ENCODE measurements around the gene SPTLC3. TPM values are rescaled to one million over a fixed set of nuclear protein-coding genes. Genes with fewer than 3 reads are reported as not detected.

SPTLC3 gene
- total RNA-seq, 1 experiment from 2014 or later = 8.5 TPM

- in situ Hi-C loops (cut with HindIII; ENCODE audit: low pct_unique_long_range_greater_than_20kb, low sequenced_read_pairs) = no loop called here
Observed at GRCh38 chr20:13060327-13060726, 51.6 kb downstream of the SPTLC3 start.

DNA sequence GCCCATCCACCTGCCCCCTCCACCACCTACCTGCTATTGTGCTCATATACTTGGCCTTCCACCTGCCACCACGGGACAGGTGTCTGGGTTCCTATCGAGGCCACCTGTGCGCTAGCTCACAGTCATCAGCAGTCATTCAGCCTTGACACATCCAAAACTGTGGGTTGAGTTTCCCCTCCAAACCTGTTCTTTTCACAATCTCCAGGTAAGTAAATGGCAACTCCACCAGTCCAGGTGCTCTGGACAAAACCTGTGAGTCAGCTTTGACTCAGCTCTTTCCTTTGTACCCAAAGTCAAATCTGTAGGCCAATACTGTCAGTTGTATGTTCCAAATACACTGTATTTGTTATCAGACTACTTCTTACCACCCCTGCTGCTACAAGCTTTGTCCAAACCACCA is 52.6 kb downstream of the SPTLC3 start:
- no peak for DNase-seq (ENCODE audit: low read depth)
- in situ Hi-C loops (cut with HindIII; ENCODE audit: low pct_unique_long_range_greater_than_20kb, low sequenced_read_pairs) = no loop called here

More at GRCh38 chr20:13060327-13060726, 51.6 kb downstream of the SPTLC3 start:
- DNase-seq (ENCODE audit: low read depth) = no peak

DNA sequence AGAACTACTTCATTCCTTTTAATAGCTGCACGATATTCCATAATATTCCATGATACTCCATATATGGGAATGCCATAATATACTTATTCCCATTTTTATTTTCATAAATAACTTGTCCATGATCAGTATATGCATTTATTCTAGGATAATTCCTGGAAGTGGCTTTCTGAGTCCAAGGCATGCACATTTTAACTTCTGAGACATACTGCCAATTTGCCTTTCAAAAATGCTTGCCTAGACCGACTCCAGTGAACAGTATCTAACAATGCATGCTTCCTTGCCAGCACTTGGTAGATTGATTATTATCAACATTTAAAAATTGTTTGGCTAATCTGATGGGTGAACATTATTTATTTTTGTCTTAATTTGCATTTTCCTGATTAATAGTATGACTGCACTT is 54.0 kb downstream of the SPTLC3 start:
- in situ Hi-C loops (cut with HindIII; ENCODE audit: low pct_unique_long_range_greater_than_20kb, low sequenced_read_pairs) = no loop called here

GRCh38 chr20:13068336-13068735 is 59.6 kb downstream of the SPTLC3 start:
- no peak for DNase-seq (ENCODE audit: low read depth)
- in situ Hi-C loops (cut with HindIII; ENCODE audit: low pct_unique_long_range_greater_than_20kb, low sequenced_read_pairs) = no loop called here

More for the DNA sequence above, 54.0 kb downstream of the SPTLC3 start:
- DNase-seq (ENCODE audit: low read depth) = no peak

DNA sequence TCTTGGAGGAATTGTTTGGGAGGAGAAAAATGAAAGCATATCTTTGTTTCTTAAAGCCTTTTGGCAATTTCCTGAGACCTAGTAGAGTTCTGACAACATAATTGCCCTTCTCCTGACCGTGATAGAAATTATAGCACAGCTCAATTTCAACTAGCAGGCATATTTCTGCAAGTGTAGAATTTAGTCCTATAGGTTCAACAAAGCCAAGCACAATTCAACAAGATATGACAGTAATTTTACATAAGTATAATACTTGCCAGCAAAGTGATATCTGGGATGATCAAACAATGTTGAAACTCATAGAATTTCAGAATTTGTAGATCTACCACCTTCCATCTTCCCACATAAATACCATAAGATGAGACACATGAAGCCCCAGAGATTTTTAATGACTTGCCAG is 73.1 kb downstream of the SPTLC3 start:
- DNase-seq (ENCODE audit: low read depth) = no peak
- in situ Hi-C loops (cut with HindIII; ENCODE audit: low pct_unique_long_range_greater_than_20kb, low sequenced_read_pairs) = no loop called here

DNA sequence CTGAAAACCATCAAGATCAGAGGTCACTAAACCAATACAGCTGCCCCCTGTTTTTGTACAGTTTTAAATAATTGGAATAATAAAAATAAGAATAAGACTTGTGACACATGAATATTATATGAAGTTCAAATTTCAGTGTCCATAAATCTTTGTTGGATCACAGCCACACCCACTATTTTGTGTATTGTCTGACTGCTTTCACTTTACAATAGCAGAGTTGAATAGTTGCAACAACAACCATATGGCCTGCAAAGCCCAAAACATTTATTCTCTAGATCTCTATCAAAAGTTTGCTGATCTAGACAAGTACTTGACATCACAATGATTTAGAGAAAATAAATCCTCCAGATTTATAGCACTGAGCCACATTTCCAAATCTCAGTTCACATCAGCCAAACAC is 73.6 kb downstream of the SPTLC3 start:
- in situ Hi-C loops (cut with HindIII; ENCODE audit: low pct_unique_long_range_greater_than_20kb, low sequenced_read_pairs) = no loop called here

GRCh38 chr20:13085275-13085674 is 76.5 kb downstream of the SPTLC3 start:
- in situ Hi-C loops (cut with HindIII; ENCODE audit: low pct_unique_long_range_greater_than_20kb, low sequenced_read_pairs) = no loop called here
- DNase-seq (ENCODE audit: low read depth) = no peak

More for the DNA sequence above, 73.6 kb downstream of the SPTLC3 start:
- no peak for DNase-seq (ENCODE audit: low read depth)

GRCh38 chr20:13089950-13090469 is 81.2 kb downstream of the SPTLC3 start:
- in situ Hi-C loops (cut with HindIII; ENCODE audit: low pct_unique_long_range_greater_than_20kb, low sequenced_read_pairs) = no loop called here
- no peak for DNase-seq (ENCODE audit: low read depth)

DNA sequence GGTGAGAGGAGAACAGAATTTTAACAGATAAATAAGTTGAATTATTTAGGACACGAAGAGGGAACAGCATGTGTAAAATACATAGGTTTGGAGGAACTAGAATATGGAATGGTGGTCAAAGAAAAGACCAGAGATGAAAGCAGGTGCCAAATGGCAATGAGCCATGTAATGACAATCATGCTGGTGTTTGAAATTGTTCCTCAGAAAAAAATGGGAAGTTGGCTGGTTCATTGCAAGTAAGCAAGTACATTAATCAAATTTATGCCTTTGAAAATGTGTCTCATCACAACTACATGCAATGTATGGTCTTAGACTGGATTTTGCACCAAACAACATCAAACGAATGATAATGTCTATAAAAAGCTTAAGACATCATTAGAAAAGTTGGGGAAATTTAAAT is 83.3 kb downstream of the SPTLC3 start:
- DNase-seq (ENCODE audit: low read depth) = no peak
- in situ Hi-C loops (cut with HindIII; ENCODE audit: low pct_unique_long_range_greater_than_20kb, low sequenced_read_pairs) = no loop called here

- in situ Hi-C loops (cut with HindIII; ENCODE audit: low pct_unique_long_range_greater_than_20kb, low sequenced_read_pairs) = no loop called here
- DNase-seq (ENCODE audit: low read depth) = no peak
Observed at GRCh38 chr20:13094976-13095375, 86.2 kb downstream of the SPTLC3 start.

GRCh38 chr20:13098720-13099355 is 90.1 kb downstream of the SPTLC3 start:
- in situ Hi-C loops (cut with HindIII; ENCODE audit: low pct_unique_long_range_greater_than_20kb, low sequenced_read_pairs) = no loop called here
- DNase-seq (ENCODE audit: low read depth) = no peak

DNA sequence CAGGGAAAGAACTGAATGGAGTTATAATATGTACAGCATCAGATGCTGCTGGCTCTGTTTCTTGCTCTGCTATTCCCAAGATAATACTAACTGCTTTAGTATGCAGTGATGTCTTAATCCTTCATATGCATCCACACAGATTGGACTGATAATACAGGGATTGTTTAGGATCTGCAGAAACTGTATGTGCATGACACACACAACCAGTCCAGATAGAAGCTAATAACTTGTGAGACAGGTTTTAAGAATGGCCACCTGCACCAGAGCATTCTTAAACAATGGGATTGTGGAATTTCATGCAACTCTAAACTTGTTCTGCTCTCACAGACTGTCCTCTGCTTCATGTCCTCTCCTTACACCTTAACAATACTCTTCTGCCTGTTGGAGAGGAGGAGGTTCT is 90.9 kb downstream of the SPTLC3 start:
- in situ Hi-C loops (cut with HindIII; ENCODE audit: low pct_unique_long_range_greater_than_20kb, low sequenced_read_pairs) = no loop called here
- no peak for DNase-seq (ENCODE audit: low read depth)

DNA sequence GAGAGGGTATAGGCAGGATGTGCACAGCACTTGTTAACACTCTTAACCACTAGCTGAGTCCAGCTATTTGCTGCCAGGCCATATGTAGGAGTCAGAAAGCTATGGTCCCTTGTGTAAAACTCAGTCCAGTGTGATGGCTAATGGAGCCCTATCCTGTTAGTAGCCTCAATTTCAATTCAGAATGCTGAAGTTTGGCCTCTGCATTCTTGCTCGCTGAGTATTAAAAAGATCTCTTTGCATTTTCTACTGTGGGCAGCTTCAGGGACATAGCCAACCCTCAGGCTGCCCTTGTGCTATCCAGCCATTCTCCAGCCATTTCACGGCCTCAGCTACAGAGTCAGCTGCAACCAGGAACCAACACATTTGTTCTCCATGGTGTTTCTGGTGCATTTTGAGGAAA is 92.5 kb downstream of the SPTLC3 start:
- in situ Hi-C loops (cut with HindIII; ENCODE audit: low pct_unique_long_range_greater_than_20kb, low sequenced_read_pairs) = no loop called here
- DNase-seq (ENCODE audit: low read depth) = no peak

GRCh38 chr20:13101706-13102105 is 92.9 kb downstream of the SPTLC3 start:
- in situ Hi-C loops (cut with HindIII; ENCODE audit: low pct_unique_long_range_greater_than_20kb, low sequenced_read_pairs) = no loop called here
- no peak for DNase-seq (ENCODE audit: low read depth)

DNA sequence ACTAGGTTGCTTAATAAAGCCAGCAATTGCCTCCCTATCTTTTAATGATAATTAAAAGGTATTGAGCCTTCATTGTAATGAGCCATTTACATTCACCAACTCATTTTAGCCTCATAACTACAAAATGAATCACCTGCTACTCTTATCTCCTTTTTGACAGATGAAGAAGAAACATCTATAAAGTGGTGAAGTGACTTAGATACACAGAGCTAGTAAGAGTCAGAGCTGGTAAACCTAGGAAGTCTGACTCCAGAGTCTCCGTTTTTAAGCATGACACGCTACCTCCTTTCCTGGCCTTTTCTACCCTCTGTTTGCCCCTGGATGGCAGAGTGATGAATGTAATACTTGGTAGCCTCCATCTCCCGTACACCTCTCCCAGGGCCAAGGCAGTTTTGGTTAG is 93.5 kb downstream of the SPTLC3 start:
- in situ Hi-C loops (cut with HindIII; ENCODE audit: low pct_unique_long_range_greater_than_20kb, low sequenced_read_pairs) = no loop called here
- DNase-seq (ENCODE audit: low read depth) = no peak

DNA sequence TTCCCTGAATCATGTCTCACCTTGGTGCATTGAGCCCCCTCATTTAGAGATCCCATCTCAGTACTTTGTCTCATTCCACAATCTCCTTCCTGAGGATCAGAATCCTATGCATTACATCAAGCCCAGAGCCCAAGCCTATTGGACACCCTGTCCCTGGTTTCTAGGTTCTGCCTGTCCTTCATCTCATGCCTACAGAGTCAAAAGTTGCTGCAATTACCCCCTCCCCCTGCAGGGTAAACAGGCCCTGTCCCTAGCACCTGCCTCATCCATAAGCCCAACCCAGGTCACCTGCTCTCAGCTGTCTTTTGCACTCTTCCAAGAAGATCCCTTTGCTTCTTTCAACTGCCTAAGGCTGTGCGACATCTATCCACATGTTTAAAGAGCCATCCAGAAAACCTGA is 93.9 kb downstream of the SPTLC3 start:
- no peak for DNase-seq (ENCODE audit: low read depth)
- in situ Hi-C loops (cut with HindIII; ENCODE audit: low pct_unique_long_range_greater_than_20kb, low sequenced_read_pairs) = no loop called here

- in situ Hi-C loops (cut with HindIII; ENCODE audit: low pct_unique_long_range_greater_than_20kb, low sequenced_read_pairs) = no loop called here
- no peak for DNase-seq (ENCODE audit: low read depth)
Observed at GRCh38 chr20:13105039-13105438, 96.3 kb downstream of the SPTLC3 start.

GRCh38 chr20:13105864-13106457 is 97.2 kb downstream of the SPTLC3 start:
- peak; percentile 36 for DNase-seq (ENCODE audit: low read depth)
- in situ Hi-C loops (cut with HindIII; ENCODE audit: low pct_unique_long_range_greater_than_20kb, low sequenced_read_pairs) = no loop called here

- in situ Hi-C loops (cut with HindIII; ENCODE audit: low pct_unique_long_range_greater_than_20kb, low sequenced_read_pairs) = no loop called here
Observed at GRCh38 chr20:13109658-13110057, 100.9 kb downstream of the SPTLC3 start.

GRCh38 chr20:13110796-13111195 is 102.0 kb downstream of the SPTLC3 start:
- DNase-seq (ENCODE audit: low read depth) = no peak
- in situ Hi-C loops (cut with HindIII; ENCODE audit: low pct_unique_long_range_greater_than_20kb, low sequenced_read_pairs) = no loop called here

More at GRCh38 chr20:13109658-13110057, 100.9 kb downstream of the SPTLC3 start:
- DNase-seq (ENCODE audit: low read depth) = no peak

Data from Caki2 (cell line).